H1 (cell line): ENCODE data around the gene UBE2V1. TPM values are rescaled to one million over a fixed set of nuclear protein-coding genes. Genes with fewer than 3 reads are reported as not detected.

ENCODE experiments used
- CTCF ChIA-PET: fragments of 300-600 bp; sonication (Branson Sonifier 250); formaldehyde crosslinking; loops from one replicate; lab custom pipeline; 2021; ENCODE audit not compliant: partially characterized antibody; lab: Charles Lee
- POLR2A ChIA-PET: fragments of 300-600 bp; sonication (Branson Sonifier 250); formaldehyde crosslinking; loops from one replicate; lab custom pipeline; 2021; ENCODE audit warnings: inconsistent platforms; ENCODE audit not compliant: partially characterized antibody; lab: Charles Lee
- DNase-seq, 2 experiments: peaks; one replicate each; pipeline versions ENCODE4 v3.0.0 to v3.0.0-alpha.2; 2010 to 2022; ENCODE audit warnings: low spot score in 2 of 2, low read depth in 1 of 2, mixed read lengths in 1 of 2
- FAIRE-seq: peaks from 2 replicates; lab custom pipeline; 2011; peaks lifted over from hg19 to GRCh38; lab: Jason Lieb, UNC
- H2AFZ ChIP-seq: 2 replicates; pipeline ENCODE4 v1.8.1; 2012; ENCODE audit warnings: low read length, inconsistent platforms
- H2AK5ac ChIP-seq: 2 replicates; pipeline ENCODE4 v1.6.1; 2013; ENCODE audit warnings: low read depth, low read length
- H2BK120ac ChIP-seq: replicated peaks from 2 replicates; pipeline ENCODE3; 2013; ENCODE audit warnings: low read depth, low read length, inconsistent platforms
- H2BK12ac ChIP-seq: 2 replicates; pipeline ENCODE4 v1.6.1; 2013; ENCODE audit warnings: low read depth, low read length
- H2BK15ac ChIP-seq: 2 replicates; pipeline ENCODE4 v1.6.1; 2013; ENCODE audit warnings: low read length
- H2BK20ac ChIP-seq: 2 replicates; pipeline ENCODE4 v1.6.1; 2013; ENCODE audit warnings: low read length
- H2BK5ac ChIP-seq: 2 replicates; pipeline ENCODE4 v1.6.1; 2013; ENCODE audit warnings: low read depth, low read length
- H3K14ac ChIP-seq: 2 replicates; pipeline ENCODE4 v1.6.1; 2013; ENCODE audit warnings: inconsistent platforms; ENCODE audit not compliant: insufficient read length
- H3K18ac ChIP-seq: 2 replicates; pipeline ENCODE4 v1.6.1; 2013; ENCODE audit warnings: low read length; ENCODE audit errors: extremely low read depth
- H3K23ac ChIP-seq: 2 replicates; pipeline ENCODE4 v1.6.1; 2013; ENCODE audit warnings: inconsistent platforms; ENCODE audit not compliant: insufficient read length
- H3K23me2 ChIP-seq: 2 replicates; pipeline ENCODE4 v1.6.1; 2013; ENCODE audit warnings: low read depth, low read length
- H3K27ac ChIP-seq: 2 replicates; pipeline ENCODE4 v1.6.1; 2011; ENCODE audit warnings: low read depth, low read length, inconsistent platforms
- H3K27me3 ChIP-seq, 4 experiments: replicated peaks in 1 of 4; 1 replicate in 1 of 4; 2 replicates in 3 of 4; pipeline versions ENCODE4 v1.6.1 to v1.8.1; 2011 to 2013; ENCODE audit warnings: low read length in 3 of 4, mild to moderate bottlenecking in 3 of 4, inconsistent platforms in 2 of 4, mixed read lengths in 2 of 4, moderate library complexity in 1 of 4; ENCODE audit not compliant: control insufficient read depth in 3 of 4, insufficient read depth in 3 of 4; ENCODE audit errors: extremely low read depth in 1 of 4
- H3K36me3 ChIP-seq, 4 experiments: 2 replicates each; pipeline versions ENCODE4 v1.6.1 to v1.8.1; 2011 to 2013; ENCODE audit warnings: mild to moderate bottlenecking in 4 of 4, low read length in 3 of 4, moderate library complexity in 2 of 4, control low read depth in 1 of 4, inconsistent platforms in 1 of 4; ENCODE audit not compliant: insufficient read depth in 4 of 4, control insufficient read depth in 2 of 4
- H3K4ac ChIP-seq: replicated peaks from 2 replicates; pipeline ENCODE3; 2013; ENCODE audit warnings: low read length, low read depth, mixed read lengths, inconsistent platforms; ENCODE audit not compliant: insufficient read length
- H3K4me1 ChIP-seq, 4 experiments: replicated peaks in 1 of 4; 1 replicate in 1 of 4; 2 replicates in 3 of 4; pipeline versions ENCODE4 v1.6.1 to v1.8.1; 2011 to 2013; ENCODE audit warnings: low read length in 3 of 4, inconsistent platforms in 2 of 4, mixed read lengths in 1 of 4; ENCODE audit not compliant: insufficient read depth in 4 of 4, control insufficient read depth in 3 of 4
- H3K4me2 ChIP-seq, 2 experiments: 2 replicates each; pipeline versions ENCODE4 v1.6.1 to v1.8.1; 2011 to 2013; ENCODE audit warnings: low read depth in 2 of 2, low read length in 2 of 2, control low read depth in 1 of 2, inconsistent platforms in 1 of 2, mild to moderate bottlenecking in 1 of 2; ENCODE audit not compliant: insufficient read depth in 1 of 2
- H3K4me3 ChIP-seq, 4 experiments: fragments of 200-600, 300-600 bp in 1 of 4; sonication (generic), shearing (Covaris generic), sonication (Bioruptor Twin) in 1 of 4; 2 replicates each; pipeline versions ENCODE4 v1.5.1 to v1.8.1; 2011 to 2016; ENCODE audit warnings: low read length in 4 of 4, low read depth in 3 of 4, control low read depth in 2 of 4, inconsistent platforms in 2 of 4, mild to moderate bottlenecking in 2 of 4, mixed read lengths in 1 of 4, moderate library complexity in 1 of 4; ENCODE audit not compliant: insufficient read depth in 2 of 4; ENCODE audit errors: extremely low read depth in 1 of 4
- H3K56ac ChIP-seq: replicated peaks from 2 replicates; pipeline ENCODE3; 2013; ENCODE audit warnings: low read depth, mild to moderate bottlenecking, mixed read lengths, low read length, inconsistent platforms; ENCODE audit not compliant: insufficient read length
- H3K79me1 ChIP-seq: 2 replicates; pipeline ENCODE4 v1.6.1; 2013; ENCODE audit warnings: low read depth, low read length, control low read depth
- H3K79me2 ChIP-seq, 2 experiments: 2 replicates each; pipeline versions ENCODE4 v1.6.1 to v1.8.1; 2012 to 2013; ENCODE audit warnings: low read length in 2 of 2, mild to moderate bottlenecking in 2 of 2, inconsistent platforms in 1 of 2; ENCODE audit not compliant: insufficient read depth in 2 of 2, control insufficient read depth in 1 of 2
- H3K9ac ChIP-seq, 4 experiments: replicated peaks in 1 of 4; 1 replicate in 1 of 4; 2 replicates in 3 of 4; pipeline versions ENCODE4 v1.6.1 to v1.8.1; 2011 to 2013; ENCODE audit warnings: low read depth in 3 of 4, low read length in 3 of 4, control low read depth in 2 of 4, mild to moderate bottlenecking in 2 of 4, moderate library complexity in 2 of 4, inconsistent platforms in 1 of 4; ENCODE audit errors: extremely low read depth in 1 of 4
- H3K9me3 ChIP-seq, 2 experiments: 2 replicates each; pipeline versions ENCODE4 v1.6.1 to v1.8.1; 2012 to 2013; ENCODE audit warnings: mild to moderate bottlenecking in 2 of 2, moderate library complexity in 2 of 2, control low read depth in 1 of 2, inconsistent platforms in 1 of 2, low read depth in 1 of 2, low read length in 1 of 2, mixed read lengths in 1 of 2; ENCODE audit not compliant: insufficient read depth in 2 of 2
- H4K20me1 ChIP-seq, 2 experiments: replicated peaks in 1 of 2; 2 replicates each; pipeline versions ENCODE3 to v1.8.1; 2011 to 2013; ENCODE audit warnings: inconsistent platforms in 2 of 2, low read length in 2 of 2, mild to moderate bottlenecking in 1 of 2; ENCODE audit not compliant: insufficient read depth in 2 of 2, control insufficient read depth in 1 of 2
- H4K5ac ChIP-seq: 2 replicates; pipeline ENCODE4 v1.6.1; 2013; ENCODE audit warnings: low read length, low read depth, mixed read lengths, inconsistent platforms; ENCODE audit not compliant: insufficient read length
- H4K8ac ChIP-seq: 2 replicates; pipeline ENCODE4 v1.8.0; 2013; ENCODE audit warnings: mild to moderate bottlenecking, moderate library complexity, low read length, inconsistent platforms; ENCODE audit not compliant: insufficient read depth; ENCODE audit errors: extremely low read depth
- H4K91ac ChIP-seq: replicated peaks from 2 replicates; pipeline ENCODE3; 2013; ENCODE audit warnings: low read length, mixed read lengths, inconsistent platforms; ENCODE audit not compliant: insufficient read length
- ATF2 ChIP-seq: IDR thresholded peaks from 2 replicates; pipeline ENCODE4 v1.6.1; 2012; ENCODE audit warnings: low read length, inconsistent platforms
- GABPA ChIP-seq: IDR thresholded peaks from 2 replicates; pipeline ENCODE4 v1.6.1; 2011; ENCODE audit warnings: mild to moderate bottlenecking, low read length, moderate library complexity, borderline replicate concordance; ENCODE audit not compliant: insufficient read depth
- TAF1 ChIP-seq: IDR thresholded peaks from 2 replicates; pipeline ENCODE4 v1.6.1; 2011; ENCODE audit warnings: mild to moderate bottlenecking, low read depth, low read length
- WGBS, 2 experiments: shearing (Covaris generic) in 1 of 2; methylation state at CpG; one replicate each; pipeline versions ENCODE4 v1.1.6 to v1.1.7; 2013 to 2015; ENCODE audit warnings: low lambda C conversion rate in 2 of 2, mixed read lengths in 2 of 2, inconsistent platforms in 1 of 2, low coverage in 1 of 2, missing lambda C conversion rate in 1 of 2; ENCODE audit not compliant: insufficient replicate concordance in 2 of 2, insufficient coverage in 1 of 2, insufficient read length in 1 of 2; ENCODE audit errors: extremely low coverage in 1 of 2, missing lambda C conversion rate in 1 of 2; 5-methylcytosine and 5-hydroxymethylcytosine counted together
- polyA plus RNA-seq, 7 experiments: library from polyadenylated mRNA; depleted of rRNA in 3 of 7; stranded (reverse) in 5 of 7; unstranded in 2 of 7; fragments of >200 nt in 5 of 7; fragments of 200-250 nt in 2 of 7; gene quantifications; 1 replicate in 5 of 7; 2 replicates in 1 of 7; 4 replicates in 1 of 7; pipeline versions ENCODE4 v1.2.1 to v1.2.3, GENCODE V29; 2011 to 2013; ENCODE audit warnings: missing spikeins in 2 of 7, mixed read lengths in 2 of 7
- total RNA-seq: library from RNA; stranded (reverse); fragmentation: NEBNext Ultra II Directional; extraction: Animal tissue kit (Norgen Biotek cat#: 25700); gene quantifications from 2 replicates; pipeline ENCODE4 v1.2.1, GENCODE V29; 2021

UBE2V1 gene
- total and polyA plus RNA-seq, 2 of the 8 experiments (the other 6 are each of a cell fraction or from before 2014, with no cell fraction given), result 141 to 184 TPM

GRCh38 chr20:50099113-50099512 lies 13.8 kb downstream of the UBE2V1 start:
- CTCF ChIA-PET, result interaction anchor here (1.0 to 6.0 kb wide), 8 partner anchors 8 to 120 kb away, joined by 3 to 32 read pairs (median 4); partner anchors contain the start of gene PEDS1
- TF ChIP-seq GABPA (no peak), ATF2 (no peak), TAF1 (no peak)
- peaks cover 11% of the 10 kb centered on the region for H3K79me1 ChIP-seq

More at GRCh38 chr20:50099113-50099512, 13.8 kb downstream of the UBE2V1 start:
- POLR2A ChIA-PET, result interaction anchor here (0.8 to 8.8 kb wide), 3 partner anchors 14 to 115 kb away, joined by 3 to 87 read pairs (median 5); partner anchors contain the start of gene UBE2V1
- Histone ChIP-seq H3K9ac (no peak overlapping the region), H3K4me2 (no peak overlapping the region), H3K23me2 (no peaks in the 10 kb centered on the region), H3K9me3 (no peaks in the 10 kb centered on the region), H2BK120ac (no peak overlapping the region), H2BK20ac (no peak overlapping the region), H3K23ac (no peak overlapping the region), H3K27me3 (no peaks in the 10 kb centered on the region), H2BK5ac (no peak overlapping the region), H3K27ac (no peak overlapping the region), H3K4ac (no peak overlapping the region), H3K36me3 (peaks cover 9 to 34% (median 20%) of the 10 kb centered on the region in 4 experiments), H3K56ac (no peak overlapping the region), H2BK12ac (no peak overlapping the region), H3K18ac (no peak overlapping the region), H2BK15ac (no peak overlapping the region), H3K14ac (no peak overlapping the region), H3K4me3 (no peak overlapping the region), H3K79me2 (peaks cover 14 to 88% of the 10 kb centered on the region in 2 experiments), H3K4me1 (peaks cover 0 to 11% (median 8%) of the 10 kb centered on the region in 4 experiments; a peak in 5 of 7 replicates), H2AFZ (no peak overlapping the region), H4K91ac (no peak overlapping the region), H2AK5ac (no peak overlapping the region), H4K8ac (no peak overlapping the region), H4K5ac (no peak overlapping the region), H4K20me1 (peaks cover 10 to 20% of the 10 kb centered on the region in 2 experiments)
- DNase-seq, result no peak
- WGBS, 2 experiments, result 67% methylated on average over 1 of the region's 1 CpG; no CpG with 5 or more reads in 1 of the 2 experiments
- FAIRE-seq, result no peak
